Left forelimb (tissue), 1 donor: ENCODE measurements around the gene FAM78B.

Source experiments
- DNase-seq: peaks from one replicate; pipeline ENCODE4 v3.0.0-alpha.2; 2018; ENCODE audit warnings: low spot score

The FAM78B gene, protein sequence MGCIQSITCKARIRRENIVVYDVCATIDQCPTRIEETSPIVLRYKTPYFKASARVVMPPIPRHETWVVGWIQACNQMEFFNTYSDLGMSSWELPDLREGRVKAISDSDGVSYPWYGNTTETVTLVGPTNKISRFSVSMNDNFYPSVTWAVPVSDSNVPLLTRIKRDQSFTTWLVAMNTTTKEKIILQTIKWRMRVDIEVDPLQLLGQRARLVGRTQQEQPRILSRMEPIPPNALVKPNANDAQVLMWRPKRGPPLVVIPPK

DNA sequence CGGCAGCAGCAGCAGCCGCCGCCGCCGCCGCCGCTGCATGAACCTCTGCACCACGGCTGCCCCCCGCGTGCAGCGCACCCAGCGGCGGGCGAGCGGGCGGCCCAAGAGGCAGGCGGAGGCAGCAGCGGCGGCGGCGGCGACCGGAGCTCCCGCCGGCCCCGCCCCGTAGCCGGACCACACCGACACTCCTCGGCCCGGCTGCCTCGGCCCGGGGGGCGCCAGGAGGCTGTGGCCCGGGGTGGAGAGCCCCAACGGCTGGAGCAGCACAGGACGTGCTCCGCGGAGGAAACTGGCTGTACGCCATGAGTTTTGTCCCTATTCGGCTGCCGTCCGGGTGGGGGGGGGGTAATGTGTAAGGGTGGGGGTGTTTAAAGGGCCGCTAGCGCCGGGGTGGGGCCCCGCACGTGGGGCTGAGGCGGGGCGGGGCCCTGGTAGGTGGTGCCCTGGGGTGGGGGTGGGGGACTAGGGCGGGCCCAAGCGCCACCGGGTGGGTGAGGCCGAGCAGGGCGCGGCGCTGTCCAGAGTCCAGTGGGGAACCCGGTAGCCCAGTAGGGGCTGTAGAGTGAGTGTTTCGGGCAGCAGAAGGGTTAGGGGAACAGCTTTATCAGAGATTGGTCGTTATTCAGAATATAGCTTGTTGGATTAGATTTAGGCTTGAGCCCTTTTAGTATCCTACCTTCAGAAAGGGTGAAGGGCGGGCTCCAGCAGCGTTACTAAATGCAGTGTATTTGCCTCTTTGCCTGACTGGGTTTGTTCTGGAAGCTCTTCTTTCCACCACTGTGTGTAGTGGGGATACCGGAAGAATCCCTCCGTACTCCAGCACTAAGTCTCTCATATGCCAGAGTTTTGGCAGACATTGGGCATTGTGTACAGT lies at the start of gene FAM78B:
Gene FAM78B (minus strand): TSS at position 304 of the 874 bp plus-strand sequence. CDS start 753 bp downstream, outside the sequence.
- DNase-seq = peak; percentile 79

DNA sequence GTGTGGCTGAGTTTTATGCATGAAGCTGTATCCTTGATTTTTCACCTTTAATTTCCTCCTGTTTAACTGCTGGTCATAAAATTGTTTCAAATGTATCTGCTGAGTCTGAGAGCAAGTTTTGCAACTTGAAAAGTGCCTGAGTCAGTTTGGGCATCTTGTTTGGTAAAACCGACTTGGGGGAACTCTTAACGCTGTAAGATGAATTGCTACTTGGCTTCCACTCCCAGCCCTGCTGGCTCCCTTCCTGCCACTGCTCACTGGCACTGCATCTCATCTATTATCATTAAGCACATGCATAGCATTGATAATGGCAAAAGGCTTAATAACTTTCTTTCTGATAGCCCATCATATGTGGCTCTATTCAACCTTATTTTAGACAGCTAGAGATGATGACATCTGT lies 35.7 kb upstream of the FAM78B start:
- DNase-seq = no peak

DNA sequence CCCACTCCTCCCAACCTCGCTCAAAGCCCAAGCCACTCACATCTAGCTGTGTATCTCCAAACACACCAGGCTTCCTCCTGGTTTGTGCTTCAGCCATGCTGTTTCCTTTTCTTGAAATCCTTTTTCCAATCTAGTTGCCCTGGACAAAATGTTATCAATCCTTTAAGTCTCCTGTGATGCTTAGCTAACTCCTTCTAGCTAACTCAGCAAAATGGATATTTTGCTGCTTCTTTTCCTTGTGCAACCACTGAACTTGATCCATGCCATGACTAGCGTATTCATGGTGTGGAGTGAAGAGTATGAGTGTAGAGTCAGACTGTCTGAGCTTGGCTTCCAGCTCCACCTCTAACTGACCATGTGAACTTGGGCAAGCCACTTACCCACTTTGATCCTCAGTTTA lies 33.9 kb upstream of the FAM78B start:
- DNase-seq = no peak

DNA sequence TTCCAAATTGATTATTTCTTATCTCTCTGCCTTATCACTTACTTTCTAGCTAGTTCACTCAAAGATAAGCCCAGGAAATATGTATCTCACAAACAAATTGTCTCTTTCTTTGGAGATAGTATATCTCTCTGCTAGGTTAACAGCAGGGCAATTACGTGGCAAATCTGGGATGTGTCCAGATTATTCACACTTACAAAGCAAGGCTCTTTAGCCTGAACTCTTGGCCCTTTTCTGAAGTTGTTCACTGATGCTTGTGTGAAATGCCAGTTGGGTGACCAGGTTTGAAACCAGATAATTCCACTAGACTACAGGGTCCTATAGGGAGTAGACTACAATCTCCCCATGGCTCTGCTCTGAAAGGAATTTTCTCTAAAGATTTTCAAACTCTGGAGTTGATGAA lies 30.8 kb upstream of the FAM78B start:
- DNase-seq = no peak

DNA sequence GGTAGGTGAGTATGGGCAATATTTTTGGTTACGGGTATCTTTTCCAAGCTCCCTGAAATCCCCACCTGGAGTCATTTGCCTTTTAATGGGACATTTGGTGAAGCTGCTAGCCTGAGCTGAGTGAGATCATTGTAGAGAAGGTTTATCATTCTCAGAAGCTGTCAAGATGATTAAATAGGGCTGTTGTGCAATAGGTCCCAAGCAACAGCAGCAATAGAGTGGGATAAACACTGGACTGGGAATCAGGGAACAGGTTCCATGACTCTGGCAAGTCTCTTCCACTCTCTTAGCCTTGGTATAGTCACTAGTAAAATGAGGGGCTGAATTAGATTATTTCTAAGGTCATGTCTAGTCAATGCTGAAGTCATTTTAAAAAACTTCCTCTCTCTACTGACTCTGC lies 30.3 kb upstream of the FAM78B start:
- DNase-seq = no peak

DNA sequence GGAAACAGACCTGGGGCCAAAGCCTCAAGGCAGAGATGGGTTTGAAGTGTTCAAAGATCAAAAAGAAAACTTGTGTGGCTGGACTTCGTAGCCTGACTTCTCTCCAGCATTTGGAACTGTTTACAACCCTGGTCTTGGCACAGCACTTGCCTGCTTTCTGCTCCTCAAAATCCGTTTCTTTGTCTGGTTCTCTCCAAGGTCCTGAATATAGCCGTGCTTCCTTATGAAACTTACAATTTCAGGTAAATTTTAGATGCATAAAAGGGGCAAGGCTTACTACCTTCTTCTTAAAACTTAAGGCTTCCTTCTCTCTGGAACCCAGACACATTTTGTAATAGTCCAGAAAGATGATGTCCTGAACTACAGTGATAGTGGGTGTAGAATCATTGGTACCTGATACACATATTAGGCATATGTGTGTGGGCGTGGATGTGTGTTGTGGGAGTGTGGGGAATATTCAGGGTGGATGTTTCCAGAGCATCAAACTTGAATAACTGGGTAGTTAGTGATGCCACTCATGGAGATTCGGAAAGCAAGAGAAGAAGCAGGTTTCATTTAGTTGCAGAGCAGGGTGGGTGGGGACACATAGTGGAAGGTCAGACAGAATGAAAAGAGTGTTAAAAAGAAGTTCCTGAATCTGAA lies 26.4 kb upstream of the FAM78B start:
- DNase-seq = no peak

DNA sequence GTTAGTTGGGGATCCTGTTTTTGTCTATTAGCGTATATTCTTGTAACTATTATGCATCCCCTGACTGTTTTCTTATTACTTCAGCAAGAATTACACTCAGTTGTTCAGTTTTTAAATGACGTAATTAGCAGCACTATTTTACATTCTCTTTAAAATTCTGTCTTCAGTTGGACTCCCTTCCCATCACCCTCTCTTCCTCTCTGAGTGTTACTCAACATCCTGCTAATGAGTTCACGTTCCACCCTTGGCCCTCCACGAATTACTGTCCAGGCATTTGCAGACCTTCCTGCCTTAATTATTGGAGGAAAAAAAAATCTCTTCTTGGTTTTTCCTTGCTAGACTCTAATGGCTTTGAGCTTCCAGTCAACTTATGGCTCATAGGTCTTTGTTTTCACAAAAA lies 23.6 kb upstream of the FAM78B start:
- no peak for DNase-seq

DNA sequence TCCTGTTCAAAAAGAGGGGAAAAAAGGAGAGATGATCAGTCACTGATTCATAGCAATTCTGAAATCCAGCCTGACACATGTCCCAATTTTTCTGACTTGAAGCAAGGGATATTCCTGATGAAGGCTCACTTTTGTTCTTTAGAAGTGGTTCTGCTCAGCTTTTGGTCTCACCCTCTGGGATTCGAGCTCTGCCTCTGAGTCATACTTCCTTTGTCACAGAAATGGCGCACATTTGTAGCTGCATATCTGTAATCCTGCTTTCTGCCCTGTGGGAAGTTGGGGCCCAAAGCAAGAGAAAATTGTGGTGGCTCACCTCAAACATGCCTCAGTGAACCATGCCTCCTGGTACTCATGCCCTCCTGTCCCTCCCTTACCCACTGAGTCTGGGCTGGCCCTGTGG lies 22.3 kb upstream of the FAM78B start:
- no peak for DNase-seq

DNA sequence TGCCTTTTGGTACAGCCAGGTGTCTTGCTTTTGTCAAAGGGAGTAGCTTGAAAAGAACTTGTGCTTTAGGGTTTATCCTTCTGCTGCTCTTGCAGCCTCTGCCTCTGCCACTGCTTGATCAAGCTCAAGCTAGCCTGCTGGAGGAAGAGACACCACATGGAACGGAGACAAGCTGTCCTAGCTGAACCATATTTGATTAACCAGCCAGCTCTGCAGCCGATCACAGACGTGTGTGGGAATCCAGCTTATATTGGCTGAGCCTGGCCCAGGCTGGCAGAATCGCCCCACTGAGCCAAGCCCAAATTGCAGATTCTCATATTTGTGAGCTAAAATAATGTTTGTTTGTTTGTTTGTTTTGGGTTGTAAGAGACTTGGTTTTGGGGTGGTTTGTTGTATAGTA lies 18.7 kb upstream of the FAM78B start:
- no peak for DNase-seq

DNA sequence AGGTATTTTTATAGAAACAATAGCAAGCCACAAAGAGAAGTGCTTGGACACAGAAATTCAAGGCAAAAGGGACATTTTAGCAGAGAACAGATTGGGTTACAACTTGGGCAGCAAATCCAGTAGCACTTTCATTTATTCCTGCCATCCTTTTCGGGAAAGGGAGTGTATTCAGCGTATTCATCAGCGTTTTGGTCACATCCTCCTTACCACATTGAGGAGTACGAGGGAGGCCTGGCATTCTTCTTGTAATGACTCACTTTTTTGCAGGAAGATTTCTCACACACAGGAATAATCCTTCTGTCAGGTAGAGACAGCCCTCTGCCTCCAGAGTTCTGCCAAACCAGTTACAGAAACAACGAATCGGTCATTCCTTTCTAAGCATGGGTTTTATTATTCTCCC lies 18.1 kb upstream of the FAM78B start:
- DNase-seq = no peak

DNA sequence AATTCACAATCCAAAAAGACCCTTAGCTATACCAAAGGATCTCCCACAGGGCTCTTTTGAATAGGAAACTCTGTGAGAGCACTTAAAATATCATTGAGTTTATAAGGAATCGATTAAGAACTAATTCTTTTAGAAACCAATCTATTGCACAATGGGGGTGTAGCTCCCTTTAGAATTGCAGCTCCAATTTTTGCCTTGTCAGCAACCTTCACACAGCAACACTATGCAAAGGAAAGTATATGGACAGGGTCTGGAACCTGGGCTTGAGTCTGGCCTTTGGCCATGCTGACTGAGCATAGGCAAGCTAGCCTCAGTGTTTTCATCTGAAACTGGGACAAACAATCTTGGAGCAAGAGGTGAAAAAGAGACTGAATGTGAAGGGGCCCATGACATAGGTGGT lies 17.2 kb upstream of the FAM78B start:
- DNase-seq = no peak

DNA sequence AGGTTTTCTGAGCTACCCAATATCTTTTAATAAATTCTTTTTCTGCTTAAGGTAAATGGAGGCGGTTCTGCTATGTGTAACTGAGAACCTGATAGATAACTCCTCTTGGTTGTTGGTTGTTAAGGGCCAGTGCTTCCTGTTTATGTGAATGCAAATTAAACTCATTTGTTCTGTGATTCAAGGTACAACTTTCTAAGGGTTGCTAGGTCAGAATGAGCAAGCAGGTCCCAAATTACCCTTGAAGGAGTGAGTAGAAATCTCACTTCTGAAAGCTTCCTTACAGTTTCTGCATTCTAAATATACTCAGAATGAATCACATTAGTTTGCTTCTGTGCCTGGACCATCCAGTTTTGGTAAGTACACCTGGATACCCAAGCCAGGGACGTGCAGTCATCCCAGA lies 15.5 kb upstream of the FAM78B start:
- DNase-seq = no peak

DNA sequence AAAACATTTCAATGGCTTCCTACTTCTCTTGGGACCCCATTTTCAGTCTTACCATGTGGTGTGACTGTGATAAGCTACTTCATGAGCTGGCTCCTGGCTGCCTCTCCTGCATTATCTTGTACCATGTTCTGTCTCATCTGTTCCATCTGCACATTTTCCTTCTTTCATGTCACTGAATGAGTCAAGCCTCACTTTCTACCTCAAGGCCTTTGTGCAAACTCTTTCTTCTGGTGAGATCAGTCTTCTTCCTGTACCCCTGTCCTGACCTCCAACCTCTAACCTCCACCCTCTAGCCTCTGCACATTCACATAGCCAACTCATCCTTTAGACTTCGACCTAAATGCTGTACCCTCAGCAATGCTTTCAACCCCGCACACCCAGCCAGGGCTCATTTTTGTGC lies 9.6 kb upstream of the FAM78B start:
- no peak for DNase-seq

DNA sequence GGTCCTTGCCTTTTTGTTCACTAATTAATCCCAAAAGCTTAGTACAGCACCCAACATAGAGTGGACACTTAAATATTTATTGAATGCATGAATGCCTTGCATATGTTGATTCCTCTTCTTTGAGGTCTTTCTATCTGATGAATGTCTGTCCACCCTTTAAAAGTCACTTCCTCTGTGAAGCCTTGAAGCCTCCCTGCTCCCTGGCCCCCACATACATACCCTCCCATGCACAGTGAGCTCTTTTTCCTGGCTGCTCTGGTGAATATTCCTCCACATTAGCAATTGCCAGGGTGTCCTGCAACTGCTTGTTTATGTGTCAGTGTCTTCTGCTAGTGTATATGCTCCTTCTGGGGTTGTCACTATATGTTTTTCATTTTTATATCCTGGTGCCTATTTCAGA lies 8.2 kb upstream of the FAM78B start:
- DNase-seq = no peak

DNA sequence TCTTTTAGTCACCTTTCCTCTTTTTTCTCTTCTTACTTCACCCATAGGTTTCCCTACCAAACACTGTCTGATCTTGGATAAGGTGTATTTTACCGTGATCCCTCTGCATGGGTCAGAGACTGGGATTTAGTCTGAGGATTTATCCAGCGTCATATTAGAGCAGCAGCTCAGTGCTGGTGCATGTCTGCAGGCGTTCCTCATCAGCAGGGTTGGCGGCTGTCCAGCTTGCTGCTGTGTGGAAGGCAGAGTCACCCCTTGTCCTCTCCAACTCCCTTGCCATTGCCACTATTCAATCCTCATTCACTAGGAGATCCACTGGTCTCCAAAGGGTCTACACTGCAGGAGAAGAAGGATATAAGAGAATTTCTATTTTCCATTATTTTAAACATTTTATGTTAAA lies 7.3 kb upstream of the FAM78B start:
- no peak for DNase-seq

DNA sequence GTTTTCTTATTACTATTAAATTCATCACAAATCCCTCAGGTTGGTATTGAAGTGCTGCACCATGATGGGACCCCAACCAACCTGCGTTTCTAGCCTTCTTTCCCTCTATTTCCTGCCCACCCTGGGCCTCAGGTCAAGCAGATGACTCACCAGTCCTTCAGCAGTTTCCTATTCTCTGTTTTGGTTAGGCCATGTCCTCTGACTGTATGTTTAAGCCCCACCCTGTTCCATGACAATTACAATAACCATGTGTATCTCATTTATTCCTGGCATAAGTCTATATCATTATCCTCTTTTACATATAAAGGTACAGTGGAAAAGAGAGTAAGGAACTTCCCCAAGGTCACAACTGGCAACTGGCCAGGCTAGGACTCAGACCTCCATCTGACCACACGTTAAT lies 5.3 kb upstream of the FAM78B start:
- no peak for DNase-seq

DNA sequence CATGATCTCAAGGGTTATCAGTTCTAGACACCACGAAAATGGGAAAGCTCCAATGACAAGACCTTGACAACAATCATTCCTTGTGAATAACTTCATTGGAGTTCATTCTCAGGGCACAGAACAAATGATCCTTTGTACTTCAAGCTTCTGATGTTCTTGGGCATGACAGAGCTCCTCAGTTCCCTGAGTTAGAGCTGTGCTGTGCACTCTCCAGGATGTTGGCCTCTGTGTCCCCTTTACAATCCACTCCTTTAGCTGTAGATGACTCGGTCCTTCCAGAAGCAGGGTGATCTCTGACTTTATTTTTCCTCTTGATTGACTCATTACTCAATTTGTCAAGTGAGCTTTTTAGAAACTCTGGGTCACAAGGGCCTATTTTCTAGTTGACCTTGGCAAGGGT lies 3.9 kb upstream of the FAM78B start:
- no peak for DNase-seq

DNA sequence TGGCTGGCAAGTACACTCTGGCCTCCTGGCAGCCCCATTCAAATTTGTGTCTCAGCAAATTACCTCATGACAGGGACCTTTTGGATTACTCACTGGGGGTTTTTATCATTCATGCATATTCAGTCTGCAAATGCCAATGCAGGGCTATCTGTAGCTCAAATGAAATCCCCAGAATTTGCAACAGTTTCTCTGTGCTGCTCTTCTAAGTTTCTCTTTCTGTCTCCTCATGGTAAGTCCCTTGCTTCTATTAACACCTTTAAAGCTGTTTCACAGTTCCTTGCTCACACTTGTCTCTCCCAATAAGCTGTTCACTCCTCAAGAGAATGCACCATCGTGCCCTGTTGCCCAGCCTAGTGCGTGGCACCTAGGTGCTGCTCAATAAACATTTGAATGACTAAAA lies 3.3 kb upstream of the FAM78B start:
- DNase-seq = no peak

DNA sequence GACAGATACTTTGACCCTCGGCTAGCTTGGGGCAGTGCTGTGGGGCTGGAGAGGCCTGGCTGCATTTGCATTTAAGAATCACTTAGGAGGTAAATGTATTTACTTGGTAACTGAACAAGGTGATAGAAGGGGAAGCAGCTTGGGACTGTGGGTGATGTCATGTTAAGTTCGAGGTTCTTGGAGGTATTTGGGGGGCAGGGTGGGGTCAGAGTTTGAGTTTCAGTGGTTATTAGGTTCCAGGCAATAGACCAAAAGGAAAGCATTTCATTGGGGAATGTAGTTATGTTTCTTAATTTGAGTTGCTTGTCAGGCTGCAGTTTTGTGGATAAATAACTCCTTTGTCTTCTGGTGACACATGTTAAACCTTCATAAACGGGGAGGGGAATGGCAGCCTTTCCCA lies 2.4 kb upstream of the FAM78B start:
- no peak for DNase-seq

DNA sequence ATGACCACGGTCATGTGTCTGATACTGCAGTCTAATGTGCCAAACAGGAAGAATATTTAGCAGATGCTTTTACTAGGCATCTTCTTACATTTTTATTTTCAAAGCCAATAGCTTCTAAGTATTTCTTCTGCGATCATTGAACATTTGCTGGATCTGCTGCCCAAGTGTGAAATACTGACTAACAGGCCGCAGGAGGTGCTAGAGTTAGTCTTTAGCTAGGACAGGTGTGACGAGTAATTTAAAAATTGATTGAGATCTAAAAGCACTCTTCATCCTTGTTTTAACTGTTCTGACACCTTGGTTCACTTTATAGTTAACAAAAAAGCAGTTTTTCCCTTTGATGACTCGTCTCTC lies 748 bp upstream of the FAM78B start:
- DNase-seq = no peak

DNA sequence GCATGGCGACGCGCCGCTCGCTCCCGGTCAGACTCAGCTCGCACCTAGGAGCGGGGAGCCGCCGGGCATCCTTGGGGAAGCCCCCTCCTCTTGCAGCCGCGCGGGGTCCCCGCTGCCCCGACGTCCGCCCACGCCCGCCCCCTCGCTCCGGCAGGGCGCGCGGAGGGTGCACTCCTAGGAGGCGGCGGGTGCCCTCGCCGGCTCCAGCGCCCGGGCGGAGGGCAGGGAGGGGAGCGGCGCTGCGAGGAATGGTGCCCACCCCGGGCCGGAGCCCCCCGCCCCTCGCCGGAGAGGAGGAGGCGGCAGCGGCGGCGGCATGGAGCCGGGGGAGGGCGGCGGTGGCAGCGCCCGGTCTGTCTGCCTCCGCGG lies 488 bp downstream of the FAM78B start:
- DNase-seq = no peak

DNA sequence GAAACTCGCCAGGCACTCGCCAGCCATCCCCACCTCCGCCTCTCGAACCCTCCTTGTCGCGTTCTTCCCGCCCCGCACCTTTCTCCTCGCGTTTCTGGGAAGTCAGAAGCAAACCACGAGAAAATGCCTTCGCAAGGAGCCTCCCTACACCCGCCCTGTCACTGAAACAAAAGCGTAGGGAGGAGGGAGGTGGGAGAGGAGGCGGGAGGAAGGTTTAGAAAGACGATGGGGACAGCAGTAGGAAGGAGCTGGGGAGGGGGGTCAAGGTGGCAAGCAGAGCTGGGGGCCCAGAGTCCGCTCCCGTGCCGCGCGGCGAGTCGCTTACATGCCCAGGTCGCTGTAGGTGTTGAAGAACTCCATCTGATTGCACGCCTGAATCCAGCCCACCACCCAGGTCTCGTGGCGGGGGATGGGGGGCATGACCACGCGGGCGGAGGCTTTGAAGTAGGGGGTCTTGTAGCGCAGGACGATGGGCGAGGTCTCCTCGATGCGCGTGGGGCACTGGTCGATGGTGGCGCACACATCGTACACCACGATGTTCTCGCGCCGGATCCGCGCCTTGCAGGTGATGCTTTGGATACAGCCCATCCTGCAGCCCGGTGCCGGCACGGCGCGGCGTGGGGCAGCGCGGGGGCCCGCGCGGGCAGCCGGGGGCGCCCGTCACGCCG lies 1.0 kb downstream of the FAM78B start:
- no peak for DNase-seq
